Chondrocyte (in vitro differentiated cells): Measurements from ENCODE around the gene JAKMIP1. TPM values are rescaled to one million over a fixed set of nuclear protein-coding genes. Genes with fewer than 3 reads are reported as not detected.

Source experiments
- DNase-seq: peaks from one replicate; pipeline ENCODE4 v3.0.0; 2021; ENCODE audit warnings: mixed read lengths, low spot score
- H3K27ac Mint-ChIP-seq: one replicate; pipeline ENCODE4 v1.8.0; 2021; ENCODE audit warnings: mild to moderate bottlenecking, moderate library complexity, mixed read lengths; ENCODE audit not compliant: unreplicated experiment
- H3K27me3 Mint-ChIP-seq: 2 replicates; pipeline ENCODE4 v1.8.0; 2021; ENCODE audit warnings: low read depth, mixed read lengths
- H3K36me3 Mint-ChIP-seq: 2 replicates; pipeline ENCODE4 v1.8.0; 2021; ENCODE audit warnings: low read depth, mixed read lengths
- H3K4me1 Mint-ChIP-seq: 2 replicates; pipeline ENCODE4 v1.8.0; 2021; ENCODE audit warnings: low read depth, mild to moderate bottlenecking, mixed read lengths
- H3K4me3 Mint-ChIP-seq: one replicate; pipeline ENCODE4 v1.8.0; 2021; ENCODE audit warnings: mild to moderate bottlenecking, moderate library complexity, mixed read lengths; ENCODE audit not compliant: unreplicated experiment
- H3K9me3 Mint-ChIP-seq: 2 replicates; pipeline ENCODE4 v1.8.0; 2021; ENCODE audit warnings: low read depth, mixed read lengths
- CTCF ChIP-seq: fragments of 200-600 bp; sonication (generic); IDR thresholded peaks from 2 replicates; pipeline ENCODE4 v1.5.0; 2021; ENCODE audit warnings: antibody characterized with exemption, mild to moderate bottlenecking, moderate library complexity
- total RNA-seq: library from RNA; stranded (reverse); gene quantifications from 3 replicates; pipeline ENCODE4 v1.2.1, GENCODE V29; 2021

Gene JAKMIP1
- total RNA-seq, 1 donor from 2014 or later, result 0.10 TPM

GRCh38 chr4:6019316-6020263 is 180.8 kb downstream of the JAKMIP1 start:
- no peak for DNase-seq
- Mint-ChIP-seq H3K27me3 (peaks cover 43% of the 10 kb centered on the region), H3K27ac (no peak overlapping the region), H3K9me3 (no peaks in the 10 kb centered on the region), H3K4me1 (no peaks in the 10 kb centered on the region), H3K36me3 (no peaks in the 10 kb centered on the region), H3K4me3 (no peak overlapping the region)
- peak; percentile 91 for TF ChIP-seq CTCF

GRCh38 chr4:6018331-6018730 is 182.0 kb downstream of the JAKMIP1 start, which contains the start of gene C4orf50:
TSS of gene C4orf50 (minus strand) at chr4:6018431.
- H3K36me3 Mint-ChIP-seq, result no peaks in the 10 kb centered on the region
- H3K4me1 Mint-ChIP-seq, result no peaks in the 10 kb centered on the region
- no peak for TF ChIP-seq CTCF
- no peak for DNase-seq
- no peaks in the 10 kb centered on the region for H3K9me3 Mint-ChIP-seq
- no peak within 1 kb of the TSS for H3K27ac Mint-ChIP-seq
- H3K4me3 Mint-ChIP-seq, result no peak within 1 kb of the TSS
- H3K27me3 Mint-ChIP-seq, result peaks cover 33% of the 10 kb centered on the region

GRCh38 chr4:6017800-6018199 is 182.5 kb downstream of the JAKMIP1 start:
- H3K27me3 Mint-ChIP-seq, result peaks cover 32% of the 10 kb centered on the region
- peak; percentile 61 for DNase-seq
- no peaks in the 10 kb centered on the region for H3K4me1 Mint-ChIP-seq
- TF ChIP-seq CTCF, result no peak
- no peak overlapping the region for H3K4me3 Mint-ChIP-seq
- H3K36me3 Mint-ChIP-seq, result no peaks in the 10 kb centered on the region
- H3K27ac Mint-ChIP-seq, result no peak overlapping the region
- H3K9me3 Mint-ChIP-seq, result no peaks in the 10 kb centered on the region

- H3K36me3 Mint-ChIP-seq, result no peaks in the 10 kb centered on the region
- no peaks in the 10 kb centered on the region for H3K9me3 Mint-ChIP-seq
- TF ChIP-seq CTCF, result no peak
- H3K27me3 Mint-ChIP-seq, result peaks cover 32% of the 10 kb centered on the region
- DNase-seq, result peak; percentile 51
- no peak overlapping the region for H3K4me3 Mint-ChIP-seq
- no peaks in the 10 kb centered on the region for H3K4me1 Mint-ChIP-seq
- no peak overlapping the region for H3K27ac Mint-ChIP-seq
These were observed 183.3 kb downstream of the JAKMIP1 start for GRCh38 chr4:6017030-6017429.

GRCh38 chr4:6013564-6013963 is 186.8 kb downstream of the JAKMIP1 start:
- DNase-seq, result peak; percentile 40
- no peaks in the 10 kb centered on the region for H3K4me1 Mint-ChIP-seq
- TF ChIP-seq CTCF, result no peak
- H3K4me3 Mint-ChIP-seq, result no peak overlapping the region
- no peaks in the 10 kb centered on the region for H3K9me3 Mint-ChIP-seq
- no peak overlapping the region for H3K27ac Mint-ChIP-seq
- H3K36me3 Mint-ChIP-seq, result no peaks in the 10 kb centered on the region
- H3K27me3 Mint-ChIP-seq, result peaks cover 50% of the 10 kb centered on the region
